Uterus (tissue), 4 donors: ENCODE data around the gene LCAT. TPM values are rescaled to one million over a fixed set of nuclear protein-coding genes. Genes with fewer than 3 reads are reported as not detected.
A peak's percentile ranks its signal among the peaks of the same experiment; 100 is the strongest.

Source experiments
- DNase-seq, 2 donors: peaks; one replicate each; pipeline ENCODE4 v3.0.0-alpha.2; 2019 to 2020
- H3K27ac ChIP-seq, 2 donors: fragments of 200-600 bp; sonication (generic); 1 replicate in 1 of 2; 2 replicates in 1 of 2; pipeline ENCODE4 v1.5.1; 2016 to 2018
- H3K27me3 ChIP-seq, 2 donors: fragments of 200-600 bp; sonication (generic); one replicate each; pipeline ENCODE4 v1.5.1; 2018 to 2019; ENCODE audit warnings: control low read depth in 1 of 2
- H3K36me3 ChIP-seq, 2 donors: fragments of 200-600 bp; sonication (generic); one replicate each; pipeline ENCODE4 v1.5.1; 2019; ENCODE audit warnings: control low read depth in 1 of 2
- H3K4me1 ChIP-seq, 2 donors: fragments of 200-600 bp; sonication (generic); one replicate each; pipeline ENCODE4 v1.5.1; 2018 to 2019; ENCODE audit warnings: control low read depth in 1 of 2
- H3K4me3 ChIP-seq, 2 donors: fragments of 200-600 bp; sonication (generic); 1 replicate in 1 of 2; 2 replicates in 1 of 2; pipeline ENCODE4 v1.5.1; 2018 to 2019; ENCODE audit warnings: mild to moderate bottlenecking in 1 of 2
- H3K9me3 ChIP-seq, 2 donors: fragments of 200-600 bp; sonication (generic); one replicate each; pipeline ENCODE4 v1.5.1; 2019; ENCODE audit warnings: control low read depth in 1 of 2
- CTCF ChIP-seq, 4 experiments: fragments of 200-600 bp in 2 of 4; fragments of 450-650 bp in 2 of 4; sonication (generic) in 2 of 4; IDR thresholded peaks; one replicate each; pipeline ENCODE4 v1.5.1; 2016 to 2019; ENCODE audit warnings: antibody characterized with exemption in 4 of 4, mild to moderate bottlenecking in 2 of 4, moderate library complexity in 1 of 4
- POLR2A ChIP-seq, 2 donors: fragments of 450-650 bp; IDR thresholded peaks; one replicate each; pipeline ENCODE4 v1.6.1; 2016; ENCODE audit warnings: antibody characterized with exemption in 2 of 2, mild to moderate bottlenecking in 1 of 2, moderate library complexity in 1 of 2
- intact Hi-C: fragments of 100-400 bp; cut with DNase I; formaldehyde crosslinking; loops from one replicate; pipeline ENCODE4 v1.15.1; 2023; ENCODE audit warnings: low total_unique reads
- total RNA-seq, 4 donors: library from RNA; depleted of rRNA in 3 of 4; stranded (reverse); fragments of >200 nt in 3 of 4; gene quantifications; one replicate each; pipeline versions ENCODE4 v1.1.0 to v1.2.4, GENCODE V29; 2014 to 2023
- donor health status: DM: yes; HTN: yes; CAD: no.

Gene LCAT
- total RNA-seq, 4 donors from 2014 or later, result 11.0 to 75.2 (median 12.4) TPM

- TF ChIP-seq CTCF (IDR thresholded peaks at IDR 0.05) (no peak), POLR2A (IDR thresholded peaks at IDR 0.05) (no peak)
- no peaks in the 10 kb centered on the region for H3K36me3 ChIP-seq
- H3K9me3 ChIP-seq, result no peaks in the 10 kb centered on the region
- H3K27me3 ChIP-seq, result no peaks in the 10 kb centered on the region
- intact Hi-C loops, result no loop called here
- H3K4me3 ChIP-seq, result no peak overlapping the region
- no peak for DNase-seq
- H3K4me1 ChIP-seq, result peaks cover 3 to 10% of the 10 kb centered on the region in 2 donors
- H3K27ac ChIP-seq, result no peak overlapping the region
Measured at GRCh38 chr16:67957622-67958021, 13.7 kb upstream of the LCAT start.

DNA sequence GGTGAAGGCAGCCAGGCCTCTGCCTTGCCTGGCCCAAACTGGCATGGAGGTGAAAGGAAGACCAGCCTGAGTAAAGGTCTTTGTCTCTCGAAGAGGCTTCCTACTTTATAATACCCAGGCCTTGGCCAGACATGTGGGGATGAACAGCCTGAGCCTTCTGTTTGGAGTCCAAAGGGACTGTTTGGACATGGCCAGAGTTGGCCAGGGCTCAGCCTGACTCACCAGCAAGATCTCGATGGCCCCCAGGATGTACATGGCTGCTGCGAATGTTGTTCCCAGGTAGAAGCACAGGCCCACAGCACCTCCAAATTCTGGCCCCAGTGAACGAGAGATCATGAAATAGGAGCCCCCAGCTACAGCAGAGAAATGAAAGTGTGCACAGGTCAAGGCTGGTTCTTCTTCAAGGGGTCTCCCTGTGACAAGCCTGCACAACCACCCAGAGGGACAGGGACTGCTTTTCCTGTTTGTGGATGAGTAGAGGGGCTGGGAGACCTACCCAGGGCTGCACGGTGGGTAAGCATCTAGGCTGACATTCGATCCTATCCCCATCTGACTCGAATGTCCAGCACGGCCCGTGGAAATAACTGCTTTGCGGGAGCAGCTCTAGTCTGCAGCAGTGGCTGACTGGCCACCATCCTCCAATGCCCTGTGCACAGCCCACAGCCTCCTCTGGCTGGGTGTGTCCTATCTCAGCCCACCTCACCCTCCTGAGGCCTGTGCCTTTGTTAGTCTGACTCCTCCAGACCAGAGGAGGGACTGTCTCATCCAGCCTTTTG, 10.7 kb upstream of the LCAT start:
- Histone ChIP-seq H3K27ac (no peak overlapping the region), H3K4me1 (peaks cover 0 to 3% of the 10 kb centered on the region in 2 donors)
- TF ChIP-seq CTCF (IDR thresholded peaks at IDR 0.05) (no peak), POLR2A (IDR thresholded peaks at IDR 0.05) (no peak)

DNA sequence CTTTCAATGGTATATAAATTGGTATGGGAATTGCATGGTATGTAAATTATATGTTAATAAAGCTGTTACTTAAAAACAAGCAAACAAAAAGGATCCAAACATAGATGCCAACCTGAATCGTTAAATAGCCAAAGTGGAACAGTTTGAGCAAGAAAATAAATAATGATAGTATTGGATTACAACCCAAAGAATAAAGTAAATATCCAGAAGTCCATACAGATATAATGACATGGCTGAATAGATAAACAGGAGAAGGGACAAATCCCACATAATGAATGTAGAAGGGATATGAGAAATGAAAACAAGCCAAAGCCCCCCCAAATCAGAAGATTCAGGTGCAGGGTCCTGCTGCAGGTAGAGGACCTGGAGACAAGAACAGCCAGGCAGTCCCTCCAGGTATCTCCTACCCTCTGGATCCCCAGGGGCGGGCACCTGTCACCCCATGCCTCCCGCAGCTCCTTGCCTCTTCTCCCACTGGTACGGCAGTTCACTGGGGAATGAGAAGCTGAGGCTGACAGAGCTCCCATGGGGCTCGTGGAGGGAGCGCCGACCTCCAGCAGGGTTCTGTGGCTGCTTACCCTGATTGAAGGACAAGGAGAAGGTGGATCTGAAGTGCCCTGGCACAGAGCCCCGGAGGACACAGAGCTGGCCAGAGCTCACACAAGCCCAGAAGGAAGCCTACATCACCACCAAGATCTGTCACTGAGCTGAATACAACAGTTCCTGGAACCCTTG, 9.9 kb upstream of the LCAT start:
- Histone ChIP-seq H3K4me1 (no peaks in the 10 kb centered on the region), H3K27me3 (no peaks in the 10 kb centered on the region), H3K36me3 (no peaks in the 10 kb centered on the region), H3K4me3 (no peak overlapping the region), H3K27ac (no peak overlapping the region), H3K9me3 (no peaks in the 10 kb centered on the region)
- no peak for DNase-seq
- TF ChIP-seq CTCF (IDR thresholded peaks at IDR 0.05), result no peak
- no peak for TF ChIP-seq POLR2A (IDR thresholded peaks at IDR 0.05)
- intact Hi-C loops, result no loop called here

More for the DNA sequence above, 10.7 kb upstream of the LCAT start:
- no peaks in the 10 kb centered on the region for H3K27me3 ChIP-seq
- H3K36me3 ChIP-seq, result no peaks in the 10 kb centered on the region
- DNase-seq, result no peak
- H3K9me3 ChIP-seq, result no peaks in the 10 kb centered on the region
- no peak overlapping the region for H3K4me3 ChIP-seq
- intact Hi-C loops, result no loop called here

DNA sequence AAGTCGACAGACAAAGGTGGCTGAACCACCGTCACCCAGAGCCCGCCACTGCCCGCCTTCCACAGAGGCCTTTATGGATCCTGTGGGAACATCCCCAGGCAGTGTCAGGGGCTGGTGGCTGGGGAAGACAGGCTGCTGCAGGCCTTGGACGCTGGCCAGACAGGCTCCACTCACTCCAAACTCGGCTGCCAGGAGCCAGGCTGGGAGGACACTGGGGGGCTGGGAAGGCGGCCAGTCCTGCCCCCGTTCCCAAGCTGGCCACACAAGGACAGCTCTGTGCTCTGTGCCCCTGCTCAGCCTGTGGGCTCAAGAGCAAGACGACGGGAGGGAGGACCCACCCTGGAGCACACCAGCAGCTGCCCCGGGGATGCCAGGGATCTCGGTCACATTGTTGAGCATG, 7.6 kb upstream of the LCAT start:
- no peak for DNase-seq
- Histone ChIP-seq H3K27me3 (no peaks in the 10 kb centered on the region), H3K36me3 (no peaks in the 10 kb centered on the region), H3K9me3 (no peaks in the 10 kb centered on the region), H3K4me3 (no peak overlapping the region), H3K4me1 (no peaks in the 10 kb centered on the region), H3K27ac (peak overlapping the region in 1 of 2 donors; percentile 36)
- intact Hi-C loops, result no loop called here
- TF ChIP-seq CTCF (IDR thresholded peaks at IDR 0.05) (no peak), POLR2A (IDR thresholded peaks at IDR 0.05) (no peak)

GRCh38 chr16:67950335-67950843, 6.5 kb upstream of the LCAT start:
- intact Hi-C loops, result no loop called here
- DNase-seq, result no peak
- TF ChIP-seq CTCF (IDR thresholded peaks at IDR 0.05) (no peak), POLR2A (IDR thresholded peaks at IDR 0.05) (no peak)
- Histone ChIP-seq H3K36me3 (no peaks in the 10 kb centered on the region), H3K4me3 (no peak overlapping the region), H3K9me3 (no peaks in the 10 kb centered on the region), H3K4me1 (no peaks in the 10 kb centered on the region), H3K27me3 (no peaks in the 10 kb centered on the region), H3K27ac (no peak overlapping the region)
